GM12874 (cell line): ENCODE measurements around the gene ZMYND11.

Experiments used
- CTCF ChIP-seq: IDR thresholded peaks from 2 replicates; pipeline ENCODE4 v1.5.1; 2011; ENCODE audit warnings: low read depth, mild to moderate bottlenecking, control low read depth, low read length, moderate library complexity; ENCODE audit not compliant: insufficient read depth

Gene ZMYND11

DNA sequence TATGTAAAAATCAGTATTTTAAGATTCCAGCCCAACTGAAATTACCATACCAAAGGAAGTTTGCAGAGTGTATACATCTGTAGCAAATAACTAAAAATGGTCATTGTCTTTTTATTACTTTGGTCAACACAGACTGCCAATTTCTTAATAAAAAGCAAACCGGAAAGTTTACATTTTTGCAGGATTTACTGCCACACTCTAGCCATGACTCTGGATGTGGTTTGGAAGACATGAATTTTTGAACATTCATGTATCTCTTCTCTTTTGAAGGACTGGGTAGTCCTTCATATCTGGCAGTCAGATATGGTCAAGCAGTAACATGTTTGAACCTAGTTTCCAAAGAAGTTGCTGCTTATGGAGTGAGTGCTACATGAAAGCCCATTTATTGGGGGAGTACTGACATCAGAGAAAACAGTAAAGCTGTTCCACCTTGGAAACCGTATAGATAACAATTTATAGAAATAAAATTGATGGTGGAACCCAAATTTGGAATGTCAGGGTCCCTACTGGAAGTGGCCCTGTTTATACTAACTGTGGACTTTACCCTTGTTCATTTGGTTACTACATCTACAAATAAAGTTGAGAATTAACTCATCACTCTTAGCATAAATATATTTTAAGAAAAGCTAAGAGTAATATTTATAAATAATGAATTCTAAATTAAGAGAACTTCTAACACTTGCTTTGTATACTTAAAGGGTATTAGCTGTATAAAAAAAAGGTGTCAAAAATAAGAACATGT lies 84.6 kb downstream of the ZMYND11 start:
- no peak for TF ChIP-seq CTCF

GRCh38 chr10:224571-224970 lies 89.3 kb downstream of the ZMYND11 start:
- no peak for TF ChIP-seq CTCF

DNA sequence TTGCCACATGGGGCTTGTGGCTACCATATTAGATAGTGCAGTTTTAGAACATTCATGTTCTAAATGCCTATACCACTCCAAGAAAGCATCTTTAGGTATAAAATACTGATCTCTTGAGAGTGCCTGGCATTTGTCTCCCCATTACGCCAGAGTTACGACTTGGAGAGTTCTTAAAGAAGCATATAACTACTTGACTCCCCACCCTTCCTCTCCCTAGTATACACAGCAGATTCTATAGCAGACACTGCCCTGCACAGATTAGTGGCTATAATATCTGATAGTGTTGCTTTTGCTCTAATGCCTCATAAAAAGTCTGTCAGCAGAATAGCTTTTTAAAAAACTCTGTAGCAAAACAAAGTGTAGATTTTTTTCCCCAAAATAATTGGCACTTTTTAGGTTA lies 90.8 kb downstream of the ZMYND11 start:
- no peak for TF ChIP-seq CTCF

- TF ChIP-seq CTCF: no peak
Observed at GRCh38 chr10:227014-227413, 91.8 kb downstream of the ZMYND11 start.

GRCh38 chr10:228366-228765 lies 93.1 kb downstream of the ZMYND11 start:
- no peak for TF ChIP-seq CTCF

GRCh38 chr10:230758-231157 lies 95.5 kb downstream of the ZMYND11 start:
- TF ChIP-seq CTCF: peak; percentile 39; the same call in 1 of the 2 replicates

DNA sequence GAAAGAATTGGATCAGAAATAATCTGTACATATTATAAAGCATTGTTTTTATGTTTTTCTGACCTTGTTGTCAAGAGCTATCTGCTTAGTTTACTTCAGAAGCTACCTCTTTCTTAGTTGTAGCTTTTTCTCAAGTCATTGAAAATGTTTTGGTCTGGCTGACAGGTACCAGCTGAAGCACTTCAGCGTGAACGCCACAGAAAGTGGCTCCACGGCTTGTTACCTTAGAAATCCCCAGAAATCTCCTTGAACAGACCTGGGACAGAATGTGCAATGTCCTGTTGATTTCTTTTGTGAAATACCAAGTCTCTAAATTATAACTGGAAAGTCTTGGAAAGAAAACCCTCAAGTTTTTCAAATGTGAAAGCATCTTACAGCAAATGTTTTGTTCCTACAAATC lies 96.8 kb downstream of the ZMYND11 start:
- TF ChIP-seq CTCF: no peak
